Measurements from ENCODE around the gene DNAJB14. TPM values are rescaled to one million over a fixed set of nuclear protein-coding genes. Genes with fewer than 3 reads are reported as not detected.
A peak's percentile ranks its signal among the peaks of the same experiment; 100 is the strongest.
"Not testable (repeated sequence)": the region's sequence is repeated elsewhere in the genome, so short reads cannot be mapped to it uniquely, and the experiment has no call there.

DNAJB14 gene
- total RNA-seq, result 70.1 TPM

DNA sequence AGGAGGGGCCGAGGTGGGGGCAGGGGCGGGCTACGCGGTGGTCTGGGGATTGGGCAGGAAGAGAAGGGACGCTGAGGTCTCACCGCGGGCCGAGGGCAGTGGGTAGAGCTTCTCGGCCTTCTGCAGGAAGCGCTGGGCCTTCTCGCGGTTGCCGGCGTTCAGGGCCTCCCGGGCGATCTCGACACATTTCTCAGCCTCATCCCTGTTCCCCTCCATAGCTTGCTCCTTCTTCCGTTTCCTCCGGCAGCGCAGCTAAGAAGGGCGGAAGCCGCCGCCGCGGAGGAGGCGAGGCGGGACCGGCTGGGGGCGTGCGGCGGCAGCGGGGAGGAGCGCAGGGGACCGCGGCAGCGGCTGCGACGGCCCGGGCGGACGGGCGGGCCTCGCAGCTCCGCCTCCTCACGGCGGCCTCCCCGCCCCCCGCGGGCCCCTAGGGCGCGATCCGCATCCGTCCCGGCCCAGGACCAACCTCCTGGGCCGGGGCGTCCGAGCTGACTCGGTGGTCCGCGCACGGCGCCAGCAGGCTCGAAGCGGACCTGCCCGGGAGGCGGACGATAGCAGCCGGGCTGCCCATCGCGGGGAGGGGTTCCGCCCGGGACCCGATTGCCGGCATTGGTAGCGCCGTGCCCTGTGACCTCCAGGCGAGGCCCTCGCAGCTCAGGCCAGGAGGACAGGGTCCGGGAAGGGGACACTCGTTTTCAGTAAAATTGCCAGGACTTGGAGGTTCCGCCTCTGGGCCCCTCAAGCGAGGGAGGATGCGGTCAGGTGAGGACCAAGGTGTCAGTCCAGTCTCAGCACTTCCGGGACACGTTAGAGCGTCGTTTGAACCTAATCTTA lies at the start of gene DNAJB14:
Gene DNAJB14 (minus strand): TSS at position 263 of the 834 bp plus-strand sequence. CDS start 47 bp downstream, at position 216.
- Histone ChIP-seq H3K9me3 (ENCODE audit: low read depth, low read length) (no peaks in the 10 kb centered on the region), H3K4me1 (ENCODE audit: insufficient read depth, low read length) (peaks cover 50% of the 10 kb centered on the region), H3K27me3 (ENCODE audit: insufficient read depth, low read length) (no peaks in the 10 kb centered on the region), H3K4me3 (ENCODE audit: low read length) (peak within 1 kb of the TSS; percentile 69)

DNA sequence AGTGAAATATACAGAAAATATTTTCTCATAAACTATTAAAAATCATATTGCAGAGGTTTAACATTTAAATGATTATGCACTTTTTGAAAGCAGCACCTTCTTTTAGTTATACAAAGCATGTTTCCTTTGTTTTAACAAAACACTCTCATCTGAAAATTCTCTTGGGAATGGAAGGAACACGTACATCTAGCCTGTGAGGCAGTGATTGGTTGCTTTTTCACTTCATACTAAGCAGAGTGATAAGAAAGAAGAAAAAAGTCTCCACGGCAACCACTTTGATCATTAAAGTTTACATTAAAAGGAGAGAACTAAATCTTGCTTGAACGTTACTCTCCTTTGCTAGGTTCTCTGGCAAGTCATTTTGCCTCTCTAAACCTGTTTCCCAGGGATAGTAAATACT lies 45.3 kb upstream of the DNAJB14 start:
- no peaks in the 10 kb centered on the region for H3K9me3 ChIP-seq (ENCODE audit: low read depth, low read length)
- H3K4me3 ChIP-seq (ENCODE audit: low read length), result no peak overlapping the region
- H3K27me3 ChIP-seq (ENCODE audit: insufficient read depth, low read length), result no peaks in the 10 kb centered on the region
- no peaks in the 10 kb centered on the region for H3K4me1 ChIP-seq (ENCODE audit: insufficient read depth, low read length)

DNA sequence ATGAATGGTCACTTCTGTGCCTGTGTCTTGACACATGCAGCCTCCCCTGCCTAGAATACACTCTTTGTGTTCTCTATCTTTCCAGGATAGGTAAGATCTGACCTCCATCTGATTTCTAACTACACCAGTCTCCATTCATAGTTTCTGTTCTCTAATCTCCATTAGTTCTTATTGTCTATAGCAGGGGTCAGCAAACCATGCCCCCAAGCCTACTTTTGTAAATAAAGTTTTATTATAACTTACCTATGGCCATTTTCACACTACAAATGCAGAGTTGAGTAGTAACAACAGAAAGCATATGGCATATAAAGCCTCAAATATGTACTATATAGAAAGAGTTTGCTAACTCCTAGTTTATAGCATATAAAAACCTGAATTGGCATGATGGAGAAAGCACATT lies 41.3 kb upstream of the DNAJB14 start:
- H3K4me3 ChIP-seq (ENCODE audit: low read length), result no peak overlapping the region
- no peaks in the 10 kb centered on the region for H3K4me1 ChIP-seq (ENCODE audit: insufficient read depth, low read length)

DNA sequence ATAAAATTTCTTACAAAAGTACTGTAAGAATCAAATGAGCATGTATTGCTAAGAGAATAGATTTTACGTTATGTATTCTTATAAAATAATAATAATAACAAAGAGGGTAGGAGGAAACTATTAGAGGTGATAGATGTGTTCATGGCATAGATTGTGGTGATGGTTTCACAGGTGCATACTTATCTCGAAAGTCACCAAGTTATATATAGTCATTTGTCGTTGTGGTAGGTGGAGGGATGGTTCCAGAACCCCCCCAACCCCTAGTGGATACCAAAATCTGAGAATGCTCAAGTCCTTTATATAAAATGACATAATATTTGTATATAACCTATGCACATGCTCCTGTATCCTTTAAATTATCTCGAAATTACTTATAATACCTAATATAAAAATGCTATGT lies 40.4 kb upstream of the DNAJB14 start:
- Histone ChIP-seq H3K4me1 (ENCODE audit: insufficient read depth, low read length) (no peaks in the 10 kb centered on the region), H3K9me3 (ENCODE audit: low read depth, low read length) (no peaks in the 10 kb centered on the region), H3K27me3 (ENCODE audit: insufficient read depth, low read length) (no peaks in the 10 kb centered on the region), H3K4me3 (ENCODE audit: low read length) (no peak overlapping the region)

More for the DNA sequence above, 41.3 kb upstream of the DNAJB14 start:
- no peaks in the 10 kb centered on the region for H3K9me3 ChIP-seq (ENCODE audit: low read depth, low read length)
- no peaks in the 10 kb centered on the region for H3K27me3 ChIP-seq (ENCODE audit: insufficient read depth, low read length)

DNA sequence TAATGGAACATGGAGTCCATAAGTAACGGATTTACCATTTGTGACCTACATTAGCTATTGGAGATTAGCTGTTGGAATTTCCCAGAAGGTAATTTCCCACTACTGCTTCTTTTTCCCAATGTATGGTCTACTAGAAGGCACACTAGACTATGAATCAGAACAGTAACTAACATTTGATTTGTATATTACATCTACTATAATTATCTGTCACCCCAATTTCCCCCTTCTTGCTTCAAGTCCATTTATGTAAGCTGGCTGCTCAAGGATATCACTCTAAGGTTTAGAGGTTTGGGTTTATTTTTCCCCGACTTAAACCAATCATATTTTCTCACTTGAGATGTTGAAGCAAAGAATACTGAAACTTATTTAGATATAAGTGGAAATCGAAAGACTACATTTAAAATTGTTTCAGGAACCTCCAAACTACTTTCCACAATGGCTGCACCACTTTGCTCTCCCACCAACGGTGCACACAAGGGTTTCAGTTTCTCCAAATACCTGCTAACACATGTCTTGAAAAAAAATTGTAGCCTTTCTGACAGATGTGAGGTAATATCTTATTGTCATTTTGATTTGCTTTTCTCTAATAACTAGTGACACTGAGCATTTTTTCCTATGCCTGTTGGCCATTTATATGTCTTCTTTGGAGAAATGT lies 37.0 kb upstream of the DNAJB14 start:
- H3K4me1 ChIP-seq (ENCODE audit: insufficient read depth, low read length), result no peaks in the 10 kb centered on the region
- no peaks in the 10 kb centered on the region for H3K27me3 ChIP-seq (ENCODE audit: insufficient read depth, low read length)
- H3K4me3 ChIP-seq (ENCODE audit: low read length), result no peak overlapping the region
- H3K9me3 ChIP-seq (ENCODE audit: low read depth, low read length), result no peaks in the 10 kb centered on the region

DNA sequence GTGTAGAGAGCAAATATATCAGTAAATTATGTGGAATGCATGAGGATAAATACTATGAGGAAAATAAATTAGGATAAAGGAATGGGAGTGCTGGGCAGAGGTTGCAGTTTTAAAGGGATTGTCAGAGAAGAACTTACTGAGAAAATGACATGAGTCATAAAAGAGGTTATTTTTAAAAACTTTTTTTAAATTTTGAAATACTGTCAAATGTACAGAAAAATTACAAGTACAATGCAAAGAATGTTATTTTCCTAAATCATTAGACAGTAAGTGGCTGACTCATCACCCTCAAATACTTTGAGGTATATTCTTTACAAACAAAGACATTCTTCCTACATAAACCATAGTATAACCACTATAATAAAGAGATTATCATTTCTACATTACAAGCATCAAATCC lies 33.5 kb upstream of the DNAJB14 start:
- Histone ChIP-seq H3K9me3 (ENCODE audit: low read depth, low read length) (no peaks in the 10 kb centered on the region), H3K27me3 (ENCODE audit: insufficient read depth, low read length) (no peaks in the 10 kb centered on the region), H3K4me3 (ENCODE audit: low read length) (no peak overlapping the region), H3K4me1 (ENCODE audit: insufficient read depth, low read length) (no peaks in the 10 kb centered on the region)

DNA sequence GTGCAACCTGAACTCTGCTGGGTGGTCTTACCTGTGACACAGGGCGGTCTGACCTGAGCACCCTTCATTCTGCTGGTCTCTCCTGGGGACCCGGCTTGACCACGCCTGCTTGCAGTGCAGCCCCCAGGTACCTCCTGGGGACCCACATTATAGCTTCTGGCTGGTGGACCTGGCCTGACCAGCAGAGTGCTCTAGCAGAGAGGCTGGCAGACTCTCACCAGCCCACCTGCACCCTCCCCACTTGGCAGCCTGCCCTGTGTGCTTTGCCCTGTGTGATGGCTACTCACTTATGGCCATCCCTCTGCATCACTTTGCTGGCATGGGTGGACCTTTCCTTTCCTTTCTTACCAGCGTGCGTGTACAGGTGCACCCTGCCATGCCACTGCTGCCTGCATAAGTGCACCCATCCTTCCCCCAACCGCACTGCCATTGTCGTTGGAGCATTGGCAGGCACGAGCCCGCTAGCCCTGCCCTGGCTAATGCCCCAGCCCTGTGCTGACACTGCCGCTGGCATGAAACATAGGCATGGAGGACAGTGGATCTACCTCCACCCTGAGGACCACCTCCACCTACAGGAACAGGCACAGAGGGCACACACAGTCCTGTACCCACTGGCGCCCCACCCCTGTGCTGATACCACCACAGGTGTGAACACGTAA lies 25.2 kb upstream of the DNAJB14 start:
- H3K27me3 ChIP-seq (ENCODE audit: insufficient read depth, low read length), result no peaks in the 10 kb centered on the region
- H3K4me1 ChIP-seq (ENCODE audit: insufficient read depth, low read length), result no peaks in the 10 kb centered on the region
- H3K9me3 ChIP-seq (ENCODE audit: low read depth, low read length), result no peaks in the 10 kb centered on the region
- H3K4me3 ChIP-seq (ENCODE audit: low read length), result no peak overlapping the region

DNA sequence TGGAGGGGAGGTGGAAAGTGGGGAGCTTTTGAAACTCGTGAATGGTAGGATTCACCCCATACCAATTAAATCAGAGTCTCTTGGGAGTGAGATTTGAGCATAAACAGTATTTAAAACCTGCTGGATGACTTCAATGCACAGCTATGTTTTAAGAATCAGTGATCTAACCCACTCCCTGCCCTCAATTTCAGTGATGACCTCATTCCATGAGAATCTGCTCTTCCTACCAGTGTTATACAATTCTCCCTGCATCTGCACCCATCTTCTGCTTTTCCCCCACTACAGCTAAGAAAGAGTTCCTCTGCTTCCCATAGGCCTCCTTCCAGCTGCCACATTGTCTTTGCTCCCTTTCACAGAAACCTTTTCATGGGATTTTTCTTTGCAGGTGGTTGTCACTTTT lies 21.9 kb upstream of the DNAJB14 start:
- no peak overlapping the region for H3K4me3 ChIP-seq (ENCODE audit: low read length)
- H3K9me3 ChIP-seq (ENCODE audit: low read depth, low read length), result no peaks in the 10 kb centered on the region
- H3K27me3 ChIP-seq (ENCODE audit: insufficient read depth, low read length), result no peaks in the 10 kb centered on the region
- no peaks in the 10 kb centered on the region for H3K4me1 ChIP-seq (ENCODE audit: insufficient read depth, low read length)

DNA sequence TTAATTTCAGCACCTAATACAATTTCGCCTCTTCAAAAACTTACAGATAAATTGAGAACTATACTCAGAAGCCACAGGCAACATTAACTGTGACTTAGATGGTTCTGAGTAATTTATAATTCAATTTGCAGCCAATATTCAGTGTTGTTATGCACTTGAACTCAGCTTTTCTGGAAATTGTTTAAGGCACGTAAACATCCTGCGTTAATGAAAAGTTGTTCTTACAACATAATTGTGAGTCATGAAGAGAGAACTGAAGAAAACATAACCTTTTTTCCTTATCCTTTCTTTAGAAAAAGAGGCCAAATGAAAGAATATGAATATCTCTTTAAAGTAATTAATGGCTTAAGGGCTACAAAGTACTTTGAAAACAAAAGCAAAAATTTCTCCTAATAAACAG lies 20.3 kb upstream of the DNAJB14 start:
- Histone ChIP-seq H3K4me1 (ENCODE audit: insufficient read depth, low read length) (no peaks in the 10 kb centered on the region), H3K9me3 (ENCODE audit: low read depth, low read length) (no peaks in the 10 kb centered on the region), H3K4me3 (ENCODE audit: low read length) (no peak overlapping the region), H3K27me3 (ENCODE audit: insufficient read depth, low read length) (no peaks in the 10 kb centered on the region)

DNA sequence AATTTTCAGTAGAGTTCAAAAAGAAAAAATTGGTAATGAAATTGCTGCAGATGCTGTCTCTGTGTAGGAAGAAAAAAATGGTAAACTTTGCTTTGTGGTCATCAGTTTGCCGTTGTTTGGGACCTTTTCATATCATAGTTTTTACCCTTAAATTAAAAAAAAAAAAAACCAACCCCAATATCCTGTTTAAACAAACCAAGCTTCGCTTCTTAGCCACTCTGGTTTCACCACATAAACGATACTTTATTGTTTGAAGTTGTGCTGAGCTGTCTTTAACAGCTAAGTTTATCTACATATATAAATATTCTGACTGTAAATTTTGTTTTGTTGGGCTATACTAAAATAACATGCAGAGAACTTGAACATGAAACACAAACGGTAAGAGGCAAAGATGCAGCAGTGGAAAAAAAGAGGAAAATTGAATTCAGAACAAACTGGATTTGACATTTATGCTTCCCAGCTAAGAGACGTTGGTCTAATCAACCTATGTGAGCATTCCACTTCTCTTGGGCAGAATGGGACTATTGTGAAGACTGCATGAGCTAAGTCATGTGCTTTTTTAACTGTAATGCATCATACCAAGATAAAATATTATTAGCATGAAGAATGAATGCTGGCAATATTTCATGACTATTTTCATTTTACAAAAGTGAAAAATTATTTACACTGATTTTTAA lies 19.4 kb upstream of the DNAJB14 start:
- Histone ChIP-seq H3K4me1 (ENCODE audit: insufficient read depth, low read length) (no peaks in the 10 kb centered on the region), H3K4me3 (ENCODE audit: low read length) (no peak overlapping the region), H3K9me3 (ENCODE audit: low read depth, low read length) (no peaks in the 10 kb centered on the region), H3K27me3 (ENCODE audit: insufficient read depth, low read length) (no peaks in the 10 kb centered on the region)

DNA sequence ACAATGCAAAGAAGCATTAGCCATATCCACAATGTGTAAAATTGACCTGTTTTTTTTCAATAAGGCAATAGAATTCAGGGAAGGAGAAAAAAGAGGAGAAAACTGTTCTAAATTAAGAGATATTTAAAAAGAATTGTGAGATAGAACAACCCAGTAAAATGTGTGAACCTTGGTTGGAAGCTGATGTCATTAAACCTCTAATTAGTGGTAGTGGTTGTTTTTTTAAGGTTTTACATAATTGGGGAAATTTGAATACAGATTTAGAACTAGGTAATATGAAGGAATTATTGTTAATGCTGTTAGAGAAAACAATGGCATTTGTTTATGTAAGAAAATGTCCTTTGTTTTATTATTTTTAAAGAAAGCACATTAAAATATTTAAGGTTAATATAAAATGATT lies 18.8 kb upstream of the DNAJB14 start:
- no peak overlapping the region for H3K4me3 ChIP-seq (ENCODE audit: low read length)
- H3K27me3 ChIP-seq (ENCODE audit: insufficient read depth, low read length), result no peaks in the 10 kb centered on the region
- H3K9me3 ChIP-seq (ENCODE audit: low read depth, low read length), result no peaks in the 10 kb centered on the region

DNA sequence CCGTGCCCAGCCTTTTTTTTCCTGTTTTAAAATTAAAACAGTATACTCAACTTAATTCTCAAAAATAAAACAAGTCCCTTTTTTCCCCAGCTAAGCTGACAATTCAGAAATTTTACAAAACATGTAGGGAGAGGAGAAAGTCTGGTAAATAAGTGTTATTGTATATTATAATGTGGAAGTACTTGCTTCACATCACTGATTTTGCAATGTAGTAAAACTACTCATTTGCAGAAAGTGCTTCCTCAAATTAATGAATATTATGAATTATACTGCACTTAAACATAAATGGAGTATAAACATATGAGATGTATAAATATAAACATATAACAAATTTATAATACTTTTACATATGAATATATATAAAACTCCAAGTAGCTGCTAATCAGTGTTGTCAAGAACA lies 15.3 kb upstream of the DNAJB14 start:
- H3K4me1 ChIP-seq (ENCODE audit: insufficient read depth, low read length), result no peaks in the 10 kb centered on the region
- H3K9me3 ChIP-seq (ENCODE audit: low read depth, low read length), result no peaks in the 10 kb centered on the region
- H3K27me3 ChIP-seq (ENCODE audit: insufficient read depth, low read length), result no peaks in the 10 kb centered on the region
- no peak overlapping the region for H3K4me3 ChIP-seq (ENCODE audit: low read length)

More for the DNA sequence above, 18.8 kb upstream of the DNAJB14 start:
- H3K4me1 ChIP-seq (ENCODE audit: insufficient read depth, low read length), result no peaks in the 10 kb centered on the region

DNA sequence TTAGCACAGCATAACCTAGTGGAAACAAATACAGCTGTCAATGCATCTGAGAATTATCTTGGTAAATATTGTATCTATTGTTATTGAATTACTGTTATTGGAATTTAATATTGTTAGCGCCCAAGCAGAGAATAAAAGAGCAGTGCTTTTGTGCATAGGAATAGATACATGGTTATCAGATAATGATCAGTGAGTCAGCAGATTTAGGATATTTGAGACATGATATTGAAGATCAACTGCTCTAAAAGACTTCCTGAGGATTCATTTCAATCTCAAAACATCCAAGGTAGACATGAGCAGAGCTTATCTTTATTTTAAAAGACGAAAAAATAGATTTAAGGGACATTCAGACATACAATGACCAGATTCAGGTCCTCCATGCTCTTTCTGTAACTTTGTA lies 14.2 kb upstream of the DNAJB14 start:
- no peaks in the 10 kb centered on the region for H3K9me3 ChIP-seq (ENCODE audit: low read depth, low read length)
- H3K4me1 ChIP-seq (ENCODE audit: insufficient read depth, low read length), result no peaks in the 10 kb centered on the region
- no peaks in the 10 kb centered on the region for H3K27me3 ChIP-seq (ENCODE audit: insufficient read depth, low read length)
- H3K4me3 ChIP-seq (ENCODE audit: low read length), result no peak overlapping the region

DNA sequence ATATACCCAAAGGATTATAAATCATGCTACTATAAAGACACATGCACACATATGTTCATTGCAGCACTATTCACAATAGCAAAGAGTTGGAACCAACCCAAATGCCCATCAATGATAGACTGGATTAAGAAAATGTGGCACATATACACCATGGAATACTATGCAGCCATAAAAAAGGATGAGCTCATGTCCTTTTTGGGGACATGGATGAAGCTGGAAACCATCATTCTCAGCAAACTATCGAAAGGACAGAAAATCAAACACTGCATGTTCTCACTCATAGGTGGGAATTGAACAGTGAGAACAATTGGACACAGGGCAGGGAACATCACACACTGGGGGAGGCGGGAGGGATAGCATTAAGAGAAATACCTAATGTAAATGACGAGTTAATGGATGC lies 11.8 kb upstream of the DNAJB14 start:
- not testable (repeated sequence) for H3K27me3 ChIP-seq (ENCODE audit: insufficient read depth, low read length); H3K4me3 ChIP-seq (ENCODE audit: low read length); H3K4me1 ChIP-seq (ENCODE audit: insufficient read depth, low read length); H3K9me3 ChIP-seq (ENCODE audit: low read depth, low read length)

DNA sequence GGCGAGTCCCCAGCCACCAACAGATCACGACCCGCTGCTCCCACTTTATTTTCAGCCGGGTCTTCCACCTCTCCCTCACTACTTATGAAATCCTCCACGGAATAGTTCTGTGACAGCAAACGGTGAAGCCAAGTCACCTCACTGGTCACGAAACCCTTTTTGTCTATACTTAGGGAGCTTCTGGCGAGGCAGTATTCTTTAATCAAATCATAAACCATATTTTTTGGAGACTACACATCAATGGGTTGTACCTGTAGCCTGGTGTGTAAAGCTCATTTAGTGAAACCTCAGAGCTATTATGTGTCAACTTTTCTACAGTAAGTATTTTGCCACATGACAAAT lies 4.5 kb upstream of the DNAJB14 start:
- Histone ChIP-seq H3K4me1 (ENCODE audit: insufficient read depth, low read length) (peaks cover 30% of the 10 kb centered on the region), H3K27me3 (ENCODE audit: insufficient read depth, low read length) (no peaks in the 10 kb centered on the region), H3K4me3 (ENCODE audit: low read length) (peak overlapping the region; percentile 98), H3K9me3 (ENCODE audit: low read depth, low read length) (no peaks in the 10 kb centered on the region)

Data from mononuclear cell (primary cell).